ENCODE measurements around the gene TRIM4.

TRIM4 gene

DNA sequence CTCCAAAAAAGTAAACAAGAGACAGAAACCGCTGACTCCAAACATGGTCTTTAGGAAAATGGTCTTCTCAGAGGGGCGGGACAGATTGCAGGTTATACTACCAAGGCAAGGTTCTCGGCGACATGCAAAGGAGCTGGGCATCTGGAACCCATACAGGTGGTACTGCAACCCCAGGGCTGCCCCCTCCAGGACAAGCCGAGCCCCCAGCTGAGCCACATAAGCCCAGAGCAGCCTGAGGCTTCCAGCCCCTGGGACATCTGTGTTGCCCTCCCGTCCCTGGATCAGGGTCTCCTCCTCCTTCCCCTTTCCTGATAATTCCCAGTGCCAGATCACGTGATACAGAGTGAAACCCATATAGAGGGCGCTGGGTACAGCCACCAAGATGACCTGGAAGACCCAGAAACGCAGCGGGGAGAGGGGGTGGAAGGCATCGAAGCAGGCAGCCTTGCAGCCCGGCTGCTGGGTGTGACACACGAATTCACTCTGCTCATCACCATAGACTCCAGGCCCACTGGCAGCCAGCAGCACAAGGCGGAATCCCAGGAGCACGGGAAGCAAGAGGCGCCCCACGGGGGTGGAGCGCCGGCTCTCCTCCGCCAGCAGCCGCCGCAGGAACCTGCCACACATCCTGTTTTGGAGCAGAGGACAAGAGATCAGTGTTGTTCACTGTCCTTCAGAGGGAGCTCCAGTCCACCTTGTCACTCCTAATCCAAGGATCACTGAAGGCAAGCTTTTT is 9.8 kb upstream of the TRIM4 start, which contains the start of gene GJC3:
Gene GJC3, minus strand, starts transcription at position 627 of the 736 bp plus-strand sequence. Its CDS starts 0 bp downstream, at position 627.
- TF ChIP-seq CTCF (IDR thresholded peaks at IDR 0.05; ENCODE audit: borderline replicate concordance, control extremely low read depth, extremely low read depth, insufficient read depth, missing control alignments), result peak; percentile 25
- in situ Hi-C loops (cut with MboI; ENCODE audit: low sequenced_read_pairs, unreplicated experiment), result no loop called here
- peak; percentile 66 for DNase-seq (ENCODE audit: low spot score)

- in situ Hi-C loops (cut with MboI; ENCODE audit: low sequenced_read_pairs, unreplicated experiment), result no loop called here
- DNase-seq (ENCODE audit: low spot score), result no peak
- TF ChIP-seq CTCF (IDR thresholded peaks at IDR 0.05; ENCODE audit: borderline replicate concordance, control extremely low read depth, extremely low read depth, insufficient read depth, missing control alignments), result no peak
Observed at GRCh38 chr7:99928188-99928587, 8.9 kb upstream of the TRIM4 start.

- no peak for DNase-seq (ENCODE audit: low spot score)
- in situ Hi-C loops (cut with MboI; ENCODE audit: low sequenced_read_pairs, unreplicated experiment), result no loop called here
- TF ChIP-seq CTCF (IDR thresholded peaks at IDR 0.05; ENCODE audit: borderline replicate concordance, control extremely low read depth, extremely low read depth, insufficient read depth, missing control alignments), result no peak
Observed at GRCh38 chr7:99927536-99927935, 8.2 kb upstream of the TRIM4 start.

GRCh38 chr7:99926321-99926720 is 7.0 kb upstream of the TRIM4 start:
- DNase-seq (ENCODE audit: low spot score), result no peak
- no peak for TF ChIP-seq CTCF (IDR thresholded peaks at IDR 0.05; ENCODE audit: borderline replicate concordance, control extremely low read depth, extremely low read depth, insufficient read depth, missing control alignments)
- in situ Hi-C loops (cut with MboI; ENCODE audit: low sequenced_read_pairs, unreplicated experiment), result no loop called here

DNA sequence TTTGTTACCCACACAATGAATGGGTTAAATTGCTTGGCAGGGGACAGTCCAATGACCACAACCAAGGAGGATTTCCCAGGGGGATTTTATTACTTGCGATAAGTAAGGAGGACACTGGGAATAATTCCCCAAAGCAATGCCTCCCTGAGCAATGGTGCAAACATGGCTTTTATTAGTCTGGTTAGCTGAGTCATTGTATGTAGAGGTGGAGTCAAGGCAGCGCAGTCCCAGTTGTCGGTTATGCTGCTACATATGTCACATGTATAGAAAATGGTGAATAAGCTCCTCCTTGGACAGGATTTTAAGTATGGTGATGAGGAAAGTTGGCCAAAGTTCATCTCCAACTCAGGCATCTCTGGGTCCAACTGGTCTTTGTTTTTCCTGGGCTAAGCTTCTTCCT is 3.9 kb upstream of the TRIM4 start:
- TF ChIP-seq CTCF (IDR thresholded peaks at IDR 0.05; ENCODE audit: borderline replicate concordance, control extremely low read depth, extremely low read depth, insufficient read depth, missing control alignments), result no peak
- in situ Hi-C loops (cut with MboI; ENCODE audit: low sequenced_read_pairs, unreplicated experiment), result no loop called here
- no peak for DNase-seq (ENCODE audit: low spot score)

DNA sequence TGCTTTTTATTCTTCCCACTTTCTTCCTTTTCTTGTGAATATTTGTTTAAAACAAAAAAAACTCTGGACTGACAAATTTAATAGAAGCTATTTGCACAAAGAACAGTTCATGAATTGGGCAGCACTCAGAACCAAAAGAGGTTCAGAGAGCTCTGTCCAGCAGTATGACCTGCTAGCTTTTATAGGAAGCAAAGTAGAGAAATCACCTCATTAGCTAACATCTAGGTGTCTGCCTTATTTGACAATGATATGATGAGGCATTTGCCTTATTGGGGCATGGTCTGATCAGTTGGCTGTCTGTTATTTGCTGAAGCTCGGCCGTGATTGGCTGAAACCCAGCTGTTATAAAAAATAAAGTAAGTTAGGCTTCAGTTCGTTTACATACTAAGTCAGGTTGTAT is 819 bp upstream of the TRIM4 start:
- DNase-seq (ENCODE audit: low spot score), result no peak
- TF ChIP-seq CTCF (IDR thresholded peaks at IDR 0.05; ENCODE audit: borderline replicate concordance, control extremely low read depth, extremely low read depth, insufficient read depth, missing control alignments), result no peak
- in situ Hi-C loops (cut with MboI; ENCODE audit: low sequenced_read_pairs, unreplicated experiment), result no loop called here
